ENCODE data around the gene WFDC2. TPM values are rescaled to one million over a fixed set of nuclear protein-coding genes. Genes with fewer than 3 reads are reported as not detected.
A peak's percentile ranks its signal among the peaks of the same experiment; 100 is the strongest.

Gene WFDC2
- total and polyA plus RNA-seq, 2 of the 13 experiments (the other 11 are each of a cell fraction or from before 2014, with no cell fraction given) = 0.33 TPM; not detected in 1

GRCh38 chr20:45470262-45470931 lies 844 bp downstream of the WFDC2 start (continued):
- TF ChIP-seq BRF2 (CRISPR knock-in tag; IDR thresholded peaks at IDR 0.05) = no peak
- TF ChIP-seq ZHX2 (IDR thresholded peaks at IDR 0.05; ENCODE audit: low read depth) = no peak
- TF ChIP-seq ZHX2 (CRISPR knock-in tag; IDR thresholded peaks at IDR 0.05; ENCODE audit: borderline replicate concordance) = 0 out of 2 replicates have a peak, but pooled peaks have one; percentile 17
- no peak for TF ChIP-seq TFDP2 (CRISPR knock-in tag; IDR thresholded peaks at IDR 0.05)
- TF ChIP-seq ZNF790 (CRISPR knock-in tag; IDR thresholded peaks at IDR 0.05; ENCODE audit: borderline replicate concordance) = no peak
- TF ChIP-seq ZNF343 (CRISPR knock-in tag; IDR thresholded peaks at IDR 0.05) = no peak
- no peak for TF ChIP-seq ZNF574 (CRISPR knock-in tag; IDR thresholded peaks at IDR 0.05)
- no peak for TF ChIP-seq SP140L (CRISPR knock-in tag; IDR thresholded peaks at IDR 0.05; ENCODE audit: borderline replicate concordance)
- TF ChIP-seq CEBPG (CRISPR knock-in tag; IDR thresholded peaks at IDR 0.05) = no peak
- TF ChIP-seq RNF2 (conservative IDR thresholded peaks at IDR 0.05; ENCODE audit: low read depth) = no peak
- TF ChIP-seq ZNF552 (CRISPR knock-in tag; IDR thresholded peaks at IDR 0.05; ENCODE audit: borderline replicate concordance) = no peak
- peak; percentile 37; the same call in 1 of the 2 replicates for TF ChIP-seq HIVEP1 (CRISPR knock-in tag; IDR thresholded peaks at IDR 0.05)
- TF ChIP-seq ZNF337 (CRISPR knock-in tag; IDR thresholded peaks at IDR 0.05; ENCODE audit: borderline replicate concordance, low read depth) = no peak
- TF ChIP-seq ZNF782 (CRISPR knock-in tag; IDR thresholded peaks at IDR 0.05; ENCODE audit: borderline replicate concordance) = no peak
- no peak for TF ChIP-seq MAX (IDR thresholded peaks at IDR 0.05)
- TF ChIP-seq ATF5 (CRISPR knock-in tag; IDR thresholded peaks at IDR 0.05; ENCODE audit: low read depth) = no peak
- no peak for TF ChIP-seq CCDC6 (CRISPR knock-in tag; IDR thresholded peaks at IDR 0.05)
- no peak for TF ChIP-seq THAP11 (CRISPR knock-in tag; IDR thresholded peaks at IDR 0.05)

Measured in HepG2 (cell line).